Measurements from ENCODE around the gene EPS8L1.
"Not testable (repeated sequence)": the region's sequence is repeated elsewhere in the genome, so short reads cannot be mapped to it uniquely, and the experiment has no call there.

EPS8L1 gene

DNA sequence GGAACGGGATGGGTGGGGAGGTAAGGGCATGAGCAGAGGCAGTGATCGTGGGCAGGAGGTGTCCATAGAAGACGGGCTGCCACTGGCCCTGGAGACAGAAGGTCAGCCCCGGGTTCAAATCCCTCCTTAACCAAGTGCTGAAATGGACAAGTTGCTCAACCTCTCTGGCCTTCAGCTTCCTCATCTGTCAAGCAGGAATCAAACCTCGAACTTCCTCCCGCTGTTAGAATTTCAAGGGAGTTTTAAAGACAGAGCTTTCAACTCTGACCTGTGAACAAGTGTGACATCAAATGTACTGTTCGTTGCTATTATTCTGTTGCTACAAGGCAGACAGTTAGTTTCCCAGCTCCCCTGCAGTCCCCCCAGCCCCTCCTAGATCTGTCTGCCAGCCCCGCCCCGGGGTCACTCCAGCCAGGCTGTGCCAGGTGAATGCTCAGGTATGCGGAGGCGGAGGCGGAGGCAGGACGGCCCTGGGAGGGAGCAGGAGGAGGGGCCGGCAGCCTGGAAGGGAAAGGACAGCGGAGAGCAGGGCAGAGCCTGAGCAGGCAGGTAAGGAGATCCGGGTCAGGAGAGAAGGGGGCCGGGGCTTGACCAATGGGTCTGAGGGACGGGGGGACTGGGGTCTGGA lies at the start of gene EPS8L1:
EPS8L1 (plus strand) TSS at position 499 of the 628 bp plus-strand sequence. CDS start 576 bp downstream, outside the sequence.
- DNase-seq, result no peak

DNA sequence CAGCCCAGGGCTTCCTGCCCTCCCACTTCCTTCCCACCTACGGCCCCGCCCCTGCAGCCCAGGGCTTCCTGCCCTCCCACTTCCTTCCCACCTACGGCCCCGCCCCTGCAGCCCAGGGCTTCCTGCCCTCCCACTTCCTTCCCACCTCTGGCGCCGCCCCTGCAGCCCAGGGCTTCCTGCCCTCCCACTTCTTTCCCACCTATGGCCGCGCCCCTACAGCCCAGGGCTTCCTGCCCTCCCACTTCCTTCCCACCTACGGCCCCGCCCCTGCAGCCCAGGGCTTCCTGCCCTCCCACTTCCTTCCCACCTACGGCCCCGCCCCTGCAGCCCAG lies 48.6 kb upstream of the EPS8L1 start:
- DNase-seq, result not testable (repeated sequence)

DNA sequence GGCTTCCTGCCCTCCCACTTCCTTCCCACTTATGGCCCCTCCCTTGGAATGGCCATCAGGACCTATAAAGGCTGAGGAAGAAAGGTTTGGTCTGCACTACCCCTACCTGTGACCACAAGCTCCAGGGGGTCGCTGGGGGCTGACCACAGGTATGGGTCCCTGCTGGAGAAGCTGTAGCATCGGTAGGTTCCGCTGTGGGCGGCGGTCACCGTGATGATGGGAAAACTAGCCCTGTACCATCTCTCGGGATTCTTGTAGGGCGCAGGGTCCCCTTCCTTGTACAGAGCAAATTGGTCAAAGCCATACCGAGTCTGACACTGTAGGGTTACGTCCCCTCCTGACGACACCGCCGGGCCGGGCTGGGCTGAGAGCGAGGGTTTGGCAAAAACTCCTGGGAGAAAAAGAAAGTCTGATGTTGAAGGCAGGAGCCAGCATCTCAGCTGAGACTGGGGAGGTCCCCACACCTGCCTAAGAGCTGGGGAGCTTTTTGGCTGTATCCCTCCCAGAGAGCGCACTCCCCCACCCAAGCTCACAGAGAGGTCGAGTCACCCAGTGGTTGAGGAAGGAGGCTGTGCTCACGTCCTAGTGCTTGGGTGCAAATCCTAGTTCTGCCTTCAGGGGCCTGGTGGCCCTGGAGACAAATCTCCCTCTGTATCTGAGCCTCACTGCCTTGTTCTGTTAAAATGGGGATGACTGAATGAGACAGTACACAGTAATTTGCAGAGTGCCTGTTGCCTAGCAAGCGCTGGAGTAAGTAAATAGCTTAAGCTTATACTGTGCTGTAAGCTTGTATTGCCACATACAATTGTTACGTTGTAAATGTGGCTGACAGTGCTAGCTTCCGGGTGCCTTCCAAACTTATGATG lies 48.0 kb upstream of the EPS8L1 start:
- no peak for DNase-seq

DNA sequence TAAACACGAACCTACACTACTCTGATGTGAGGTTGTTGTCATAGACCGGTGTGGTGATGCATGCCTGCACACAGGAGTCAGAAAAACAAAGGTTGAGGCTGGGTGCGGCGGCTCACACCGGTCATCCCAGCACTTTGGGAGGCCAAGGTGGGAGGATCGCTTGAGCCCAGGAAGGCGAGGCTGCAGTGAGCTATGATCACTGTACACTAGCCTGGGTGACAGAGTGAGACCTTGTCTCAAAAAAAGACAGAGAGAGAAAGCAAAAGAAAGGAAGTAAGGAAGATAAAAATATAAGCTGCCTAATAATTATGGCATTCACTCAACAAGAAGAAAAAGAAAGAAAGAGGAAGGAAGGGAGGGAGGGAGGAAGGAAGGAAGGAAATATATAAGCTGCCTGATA lies 46.9 kb upstream of the EPS8L1 start:
- DNase-seq, result no peak

DNA sequence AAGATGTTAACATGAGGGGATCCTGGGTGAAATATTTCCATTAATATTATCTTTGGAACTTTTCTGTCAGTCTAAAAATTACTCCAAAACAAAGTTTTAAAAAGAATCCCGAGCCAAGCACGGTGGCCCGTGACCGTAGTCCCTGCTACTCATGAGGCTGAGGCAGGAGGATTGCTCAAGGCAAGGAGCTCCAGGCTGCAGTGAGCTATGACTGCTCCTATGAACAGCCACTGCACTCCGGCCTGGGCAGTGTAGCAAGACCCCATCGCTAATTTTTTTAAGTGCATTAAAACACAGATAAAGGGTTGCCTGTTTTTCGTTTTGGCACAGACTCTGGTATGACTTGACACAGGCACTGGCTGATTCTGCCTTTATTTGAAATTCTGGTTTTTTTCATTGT lies 44.5 kb upstream of the EPS8L1 start:
- DNase-seq, result no peak

DNA sequence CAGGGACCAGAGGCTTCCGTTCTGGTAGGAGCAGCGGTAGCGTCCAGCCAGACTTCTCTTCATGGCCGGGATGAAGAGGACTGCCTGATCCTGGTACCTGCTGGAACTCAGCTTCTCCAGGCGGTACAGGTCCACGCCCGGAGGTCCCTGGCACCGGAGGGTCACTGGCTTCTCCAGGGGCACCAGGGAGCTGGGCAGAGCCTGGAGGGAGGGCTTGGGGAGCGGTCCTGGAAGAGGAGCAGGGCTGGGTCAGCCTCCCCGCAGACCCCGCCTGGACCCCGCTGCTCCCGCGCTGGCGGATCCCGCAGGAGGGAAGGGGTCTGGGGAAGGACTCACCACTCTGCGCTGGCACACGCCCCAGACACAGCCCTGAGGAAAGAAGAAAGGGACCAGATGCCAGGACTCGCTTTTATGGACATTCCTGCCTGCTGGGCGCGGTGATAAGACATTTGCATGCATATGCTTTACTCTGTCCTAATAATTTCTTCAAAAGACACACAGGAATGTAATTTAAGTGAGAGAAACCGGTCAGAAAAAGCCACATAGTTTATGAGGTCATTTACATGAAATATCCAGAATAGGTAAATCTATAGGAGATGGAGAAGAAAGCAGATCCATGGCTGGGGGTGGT lies 43.4 kb upstream of the EPS8L1 start:
- no peak for DNase-seq

DNA sequence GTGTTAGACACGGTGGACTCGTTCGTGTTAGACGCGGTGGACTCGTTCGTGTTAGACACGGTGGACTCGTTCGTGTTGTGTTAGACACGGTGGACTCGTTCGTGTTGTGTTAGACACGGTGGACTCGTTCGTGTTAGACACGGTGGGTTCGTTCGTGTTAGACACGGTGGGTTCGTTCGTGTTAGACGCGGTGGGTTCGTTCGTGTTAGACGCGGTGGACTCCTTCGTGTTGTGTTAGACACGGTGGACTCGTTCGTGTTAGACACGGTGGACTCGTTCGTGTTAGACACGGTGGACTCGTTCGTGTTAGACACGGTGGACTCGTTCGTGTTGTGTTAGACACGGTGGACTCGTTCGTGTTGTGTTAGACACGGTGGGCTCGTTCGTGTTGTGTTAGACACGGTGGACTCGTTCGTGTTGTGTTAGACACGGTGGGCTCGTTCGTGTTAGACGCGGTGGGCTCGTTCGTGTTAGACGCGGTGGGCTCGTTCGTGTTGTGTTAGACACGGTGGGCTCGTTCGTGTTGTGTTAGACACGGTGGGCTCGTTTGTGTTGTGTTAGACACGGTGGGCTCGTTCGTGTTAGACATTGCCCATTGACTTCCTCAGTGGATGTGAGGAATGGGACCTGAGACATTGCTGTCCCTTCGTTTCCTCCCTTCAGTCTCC lies 42.6 kb upstream of the EPS8L1 start:
- not testable (repeated sequence) for DNase-seq

DNA sequence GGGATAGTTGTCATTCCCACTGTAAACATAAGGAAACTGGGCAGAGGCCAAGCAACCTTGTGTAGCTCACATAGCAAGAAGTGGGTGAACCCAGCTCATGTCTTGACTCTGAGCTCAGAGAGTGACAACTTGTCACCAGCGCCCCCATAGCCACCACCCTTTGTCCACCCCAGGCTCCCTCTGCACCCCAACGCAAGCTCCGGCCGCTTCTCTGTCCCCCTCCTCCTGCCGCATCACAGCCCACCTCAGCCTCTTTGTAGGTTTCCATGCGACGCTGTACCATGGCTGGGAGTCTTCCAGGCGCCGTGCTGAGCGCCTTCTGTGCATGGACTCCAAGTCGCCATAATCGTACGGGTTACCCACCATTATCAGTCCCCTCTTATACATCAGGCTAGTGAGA lies 40.9 kb upstream of the EPS8L1 start:
- no peak for DNase-seq

DNA sequence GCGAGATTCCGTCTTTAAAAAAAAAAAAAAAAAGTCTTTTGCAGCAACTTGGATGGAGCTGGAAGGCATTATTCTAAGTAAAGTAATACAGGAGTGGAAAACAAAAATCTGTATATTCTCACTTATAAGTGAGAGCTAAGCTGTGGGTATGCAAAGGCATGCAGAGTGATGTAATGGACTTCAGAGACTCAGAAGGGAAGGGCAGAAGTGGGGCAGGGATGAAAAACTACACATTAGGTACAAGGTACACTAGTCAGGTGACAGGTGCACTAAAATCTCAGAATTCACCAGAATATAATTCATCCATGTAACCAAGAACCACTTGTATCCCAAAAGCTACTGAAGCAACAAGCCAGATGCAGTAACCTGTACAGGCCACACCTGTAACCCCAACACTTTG lies 39.6 kb upstream of the EPS8L1 start:
- DNase-seq, result no peak

DNA sequence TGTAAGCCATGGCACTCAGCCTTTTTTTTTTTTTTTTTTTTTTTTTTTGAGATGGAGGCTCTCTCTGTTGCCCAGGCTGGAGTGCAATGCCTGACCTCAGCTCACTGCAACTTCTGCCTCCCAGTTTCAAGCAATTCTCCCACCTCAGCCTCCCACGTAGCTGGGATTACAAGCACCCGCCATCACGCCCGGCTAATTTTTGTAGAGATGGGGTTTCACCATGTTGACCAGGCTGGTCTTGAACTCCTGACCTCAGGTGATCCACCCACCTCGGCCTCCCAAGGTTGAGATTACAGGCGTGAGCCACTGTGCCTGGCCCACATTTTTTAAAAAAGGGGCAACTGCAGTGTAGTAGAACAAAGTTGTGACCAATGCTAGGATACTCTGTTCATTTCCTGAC lies 38.1 kb upstream of the EPS8L1 start:
- DNase-seq, result not testable (repeated sequence)

DNA sequence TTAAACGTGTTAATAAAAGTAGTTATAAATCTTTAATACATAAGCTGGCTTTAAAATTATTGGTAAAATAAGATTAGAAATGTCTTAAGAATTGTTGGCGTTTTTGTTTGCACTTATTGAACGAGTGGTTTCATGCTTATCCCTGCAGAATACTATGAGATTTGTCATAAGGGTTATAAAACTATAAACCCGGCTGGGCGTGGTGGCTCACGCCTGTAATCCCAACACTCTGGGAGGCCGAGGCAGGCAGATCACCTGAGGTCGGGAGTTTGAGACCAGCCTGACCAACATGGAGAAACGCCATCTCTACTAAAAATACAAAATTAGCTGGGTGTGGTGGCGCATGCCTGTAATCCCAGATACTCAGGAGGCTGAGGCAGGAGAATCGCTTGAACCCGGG lies 35.0 kb upstream of the EPS8L1 start:
- not testable (repeated sequence) for DNase-seq

DNA sequence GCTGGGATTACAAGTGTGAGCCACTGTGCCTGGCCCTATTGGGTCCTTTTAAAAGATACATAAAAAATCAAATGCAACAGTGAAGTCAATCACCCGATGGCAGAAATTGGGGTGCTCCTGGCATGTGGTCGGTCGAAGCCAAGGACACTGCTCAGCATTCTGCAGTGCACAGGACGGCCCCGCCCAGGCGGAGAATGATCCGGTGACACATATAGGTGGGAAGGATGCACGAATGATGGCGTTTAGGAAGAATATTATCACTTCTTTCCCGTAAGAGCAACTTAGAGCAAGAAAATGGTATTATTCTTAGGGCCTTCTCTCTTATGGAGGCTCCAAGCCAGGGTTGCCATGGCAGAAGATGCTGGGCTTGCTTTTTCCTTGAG lies 34.4 kb upstream of the EPS8L1 start:
- no peak for DNase-seq

DNA sequence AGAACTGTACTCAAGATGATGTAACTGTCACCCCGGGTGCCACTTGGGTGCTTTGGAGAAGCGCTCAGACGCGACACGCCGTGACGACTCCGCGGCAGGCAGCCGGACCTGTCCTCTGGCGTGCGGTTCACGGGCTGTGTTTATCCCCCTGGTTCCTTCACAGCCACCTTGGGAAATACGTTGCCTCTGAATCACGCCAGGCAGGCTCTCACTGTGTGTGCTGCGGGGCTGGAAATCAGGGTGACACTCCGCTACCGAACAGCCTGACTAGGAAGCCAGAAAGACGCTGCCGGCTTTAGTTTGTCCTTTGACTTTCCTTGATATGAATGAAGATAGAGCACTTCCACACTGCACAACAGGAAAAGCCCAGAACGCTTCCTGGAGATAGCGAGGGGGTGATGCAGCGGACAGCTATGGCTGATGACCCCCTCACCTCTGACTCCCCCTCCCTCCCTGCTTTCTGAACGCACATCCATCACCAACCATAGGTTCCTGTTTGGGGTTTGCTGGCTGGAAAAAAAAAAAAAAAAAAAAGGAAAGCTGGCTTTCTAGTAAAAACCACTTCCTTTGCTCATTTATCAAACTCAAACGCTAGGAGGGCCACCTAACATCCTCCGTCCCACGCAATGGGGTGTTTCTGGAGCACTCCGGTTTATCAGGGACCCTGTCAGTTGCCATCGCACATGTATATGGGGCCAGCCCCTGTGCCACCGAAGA lies 33.9 kb upstream of the EPS8L1 start:
- no peak for DNase-seq

DNA sequence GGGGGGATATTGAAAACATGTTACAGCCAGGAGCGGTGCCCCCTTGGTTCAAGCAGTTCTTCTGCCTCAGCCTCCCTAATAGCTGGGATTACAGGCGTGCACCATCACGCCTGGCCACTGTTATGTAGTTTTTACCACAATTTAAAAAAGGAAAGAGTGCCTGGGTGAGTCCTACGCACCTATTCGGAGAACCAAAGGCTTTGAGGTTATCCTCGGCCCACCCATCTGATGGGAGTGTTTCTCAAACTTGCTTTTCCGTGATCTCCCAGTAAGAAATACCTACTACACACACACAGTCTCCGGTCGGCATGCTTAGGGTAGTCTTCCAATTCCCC lies 33.4 kb upstream of the EPS8L1 start:
- no peak for DNase-seq

DNA sequence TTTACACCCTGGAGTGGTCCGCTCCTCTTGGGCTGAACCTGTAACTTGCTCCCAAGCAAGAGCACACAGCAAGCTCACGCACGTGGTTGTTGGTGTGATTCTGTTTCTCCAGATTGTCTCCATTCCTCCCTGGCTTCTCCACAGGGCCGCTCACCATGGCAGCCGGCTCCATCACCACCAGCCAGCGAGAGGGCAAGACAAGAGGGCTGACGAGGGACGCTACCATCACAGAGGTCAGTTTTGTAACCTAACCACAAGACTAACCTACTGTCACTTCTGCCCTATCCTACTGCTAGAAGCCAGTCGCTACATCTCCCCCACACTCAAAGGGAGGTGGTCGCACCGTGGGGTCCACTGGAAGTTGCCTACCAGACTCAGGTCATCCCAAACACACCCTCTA lies 33.0 kb upstream of the EPS8L1 start:
- DNase-seq, result no peak

DNA sequence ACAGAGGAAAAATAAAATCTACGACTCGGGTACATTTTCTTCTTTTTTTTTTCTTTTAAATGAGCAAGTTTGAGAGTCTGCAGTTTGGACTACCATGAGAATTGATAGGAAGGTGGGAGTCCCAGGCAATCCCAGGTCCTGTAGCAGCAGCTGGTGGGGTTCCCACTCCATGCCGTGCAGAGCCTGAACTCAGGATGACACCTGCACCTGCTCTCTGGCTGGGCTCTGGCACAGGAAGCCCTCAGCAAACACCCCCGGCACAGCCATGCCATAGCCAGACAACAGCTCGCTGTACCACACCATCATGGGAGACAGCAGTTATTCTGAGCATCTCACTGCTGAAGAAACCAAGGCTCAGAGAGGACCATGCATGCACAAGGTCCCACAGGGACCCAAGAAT lies 31.4 kb upstream of the EPS8L1 start:
- no peak for DNase-seq

DNA sequence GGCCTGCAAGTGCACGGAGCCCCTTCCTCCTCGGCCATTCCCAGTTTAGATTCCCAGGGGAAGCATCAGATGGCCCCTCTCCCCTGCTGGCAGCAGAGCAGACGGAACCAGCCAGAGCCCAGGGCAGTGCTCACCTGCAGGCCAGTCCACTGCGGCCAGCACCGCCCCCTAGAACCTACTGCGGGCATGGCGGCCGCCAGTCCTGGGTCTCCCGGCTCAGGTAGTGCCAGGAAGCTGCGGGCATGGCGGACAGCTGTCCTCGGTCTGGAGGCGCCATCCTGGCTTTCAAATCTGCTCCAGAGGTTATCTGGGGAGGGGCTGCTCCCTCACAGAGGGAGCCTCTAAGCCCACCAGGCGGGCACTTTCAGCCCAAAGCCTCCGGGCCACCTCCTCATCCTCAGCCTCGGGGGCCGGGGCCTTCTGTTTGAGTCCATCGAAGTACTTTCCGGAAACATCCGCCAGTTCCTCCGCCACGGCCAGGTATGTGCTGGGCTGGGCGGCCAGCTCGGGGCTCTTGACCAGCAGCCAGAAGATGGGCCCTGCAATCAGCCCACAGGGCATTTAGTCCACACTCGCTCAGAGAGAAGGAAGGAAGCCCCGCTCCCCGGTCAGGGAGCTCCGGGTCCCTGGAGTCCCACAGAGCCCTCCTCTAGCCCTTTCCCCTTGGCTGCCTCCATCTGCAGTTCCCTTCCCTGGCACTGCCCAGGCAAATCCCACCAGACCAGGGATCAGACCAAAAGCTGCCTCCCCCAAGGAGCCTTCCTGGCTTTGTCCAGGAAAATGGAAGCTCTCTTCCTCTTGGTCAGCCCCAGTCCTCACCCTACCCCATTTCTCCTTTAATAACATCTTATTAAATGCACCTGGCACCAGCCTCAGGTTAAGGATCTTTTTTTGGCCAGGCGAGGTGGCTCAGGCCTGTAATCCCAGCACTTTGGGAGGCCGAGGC lies 30.6 kb upstream of the EPS8L1 start:
- DNase-seq, result no peak

DNA sequence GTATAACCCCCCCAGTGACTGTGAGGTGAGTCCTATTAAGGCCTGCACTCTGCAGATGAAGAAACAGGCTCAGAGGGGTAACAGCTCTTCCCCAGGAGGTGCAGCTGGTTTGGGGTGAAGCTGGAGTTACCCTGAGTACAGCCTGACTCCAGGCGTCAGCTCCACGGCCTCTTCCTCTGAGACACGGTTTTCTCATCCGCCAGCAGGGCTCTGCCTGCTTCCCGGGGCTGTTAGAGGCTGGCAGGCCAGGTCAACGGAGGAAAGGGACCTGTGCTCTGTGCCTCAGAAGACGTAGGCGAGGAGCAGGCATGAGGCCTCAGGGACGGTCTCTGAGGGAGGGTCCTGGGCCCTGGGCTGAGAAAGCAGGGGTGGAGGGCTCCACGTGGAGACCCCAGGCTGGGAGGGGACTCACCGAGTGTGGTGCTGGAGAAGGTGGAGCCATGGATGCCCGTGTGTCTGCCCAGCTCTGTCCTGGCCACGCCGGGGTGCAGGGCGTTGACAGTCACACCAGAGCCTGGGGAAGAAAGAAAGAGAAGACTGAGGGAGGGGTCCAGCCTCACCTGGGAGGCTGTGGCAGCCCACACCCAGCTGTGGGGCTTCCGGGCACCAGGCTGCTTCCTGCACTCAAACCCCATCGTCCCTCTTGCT lies 28.6 kb upstream of the EPS8L1 start:
- no peak for DNase-seq

DNA sequence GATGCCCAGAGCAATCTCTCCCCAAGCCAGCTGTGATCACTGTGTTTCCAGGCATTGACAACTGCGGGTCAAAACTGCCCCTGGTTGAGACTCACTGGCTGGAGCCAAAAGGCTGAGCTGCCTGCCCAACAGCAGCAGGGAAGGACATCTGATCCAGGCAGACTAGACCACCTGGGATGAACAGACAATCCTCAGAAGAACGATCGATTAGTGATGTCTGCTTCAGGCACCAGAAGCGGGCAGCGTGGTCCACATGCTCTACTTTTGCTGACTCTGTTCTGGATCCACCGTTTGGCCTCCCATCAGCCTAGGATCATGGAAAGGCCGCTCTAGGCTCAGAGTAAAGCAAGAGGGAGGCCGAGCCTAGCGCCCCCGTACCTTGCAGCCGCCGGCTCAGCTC lies 27.7 kb upstream of the EPS8L1 start:
- DNase-seq, result no peak

DNA sequence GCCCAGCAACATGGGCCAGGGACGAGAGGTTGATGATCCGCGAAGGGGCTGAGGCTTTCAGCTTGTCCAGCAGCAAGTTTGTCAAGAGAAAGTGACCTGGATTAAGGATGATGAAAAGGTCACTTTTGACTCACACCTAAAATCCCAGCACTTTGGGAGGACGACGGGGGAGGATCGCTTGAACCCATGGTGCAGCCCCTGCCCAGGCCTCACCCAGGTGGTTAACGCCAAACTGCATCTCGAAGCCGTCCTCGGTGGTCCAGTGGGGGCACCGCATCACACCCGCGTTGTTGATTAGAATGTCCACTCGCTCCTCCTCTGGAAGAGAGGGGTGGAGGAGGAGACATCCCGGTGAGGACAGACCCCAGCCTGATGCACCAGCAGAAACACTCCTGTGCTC lies 27.2 kb upstream of the EPS8L1 start:
- DNase-seq, result no peak

DNA sequence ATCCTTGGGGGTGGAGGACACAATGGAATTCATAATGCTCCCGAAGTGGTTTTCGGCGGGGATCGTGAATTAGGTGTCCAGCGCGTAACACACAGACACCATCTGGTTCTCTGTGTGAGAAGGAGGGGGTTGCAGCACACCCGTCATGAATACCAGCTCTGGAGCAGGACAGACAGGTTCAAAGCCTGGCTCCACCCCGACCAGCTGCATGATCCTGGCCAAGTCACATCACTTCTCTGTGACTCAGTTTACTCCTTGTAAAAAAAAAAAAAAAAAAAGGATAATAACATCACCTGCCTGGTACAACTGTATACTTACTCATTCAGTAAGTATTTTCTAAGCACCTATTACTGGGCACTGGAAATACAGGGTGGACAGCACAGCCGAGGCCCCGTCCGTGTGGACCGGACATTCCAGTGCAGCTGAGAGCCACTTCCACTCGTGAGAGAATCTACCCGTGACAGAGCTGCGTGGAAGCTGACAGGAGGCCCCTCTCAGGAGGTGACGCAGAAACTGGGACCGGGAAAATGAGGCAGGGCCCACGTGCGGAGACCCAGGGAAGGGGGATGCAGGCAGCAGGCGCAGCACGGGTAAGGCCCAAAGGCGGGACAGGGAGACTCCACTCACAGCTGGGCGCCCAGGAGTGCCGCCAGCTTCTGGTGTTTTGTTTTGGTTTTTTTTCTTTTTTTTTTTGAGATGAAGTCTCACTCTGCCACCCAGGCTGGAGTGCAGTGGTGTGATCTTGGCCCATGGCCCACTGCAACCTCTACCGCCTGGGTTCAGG lies 24.7 kb upstream of the EPS8L1 start:
- DNase-seq, result no peak
